Dermis microvascular lymphatic vessel endothelial cell (primary cell): ENCODE measurements around the gene GALNT10. TPM values are rescaled to one million over a fixed set of nuclear protein-coding genes. Genes with fewer than 3 reads are reported as not detected.
A peak's percentile ranks its signal among the peaks of the same experiment; 100 is the strongest.

ENCODE experiments used
- DNase-seq, 2 donors: peaks; one replicate each; pipeline versions ENCODE4 v3.0.0 to v3.0.0-alpha.2; 2010; ENCODE audit warnings: low read depth in 2 of 2
- total RNA-seq: library from RNA; depleted of rRNA; stranded (reverse); fragments of >200 nt; gene quantifications from 2 replicates; pipeline ENCODE4 v1.2.1, GENCODE V29; 2014

Gene GALNT10
- total RNA-seq, 1 donor from 2014 or later = 26.6 TPM

DNA sequence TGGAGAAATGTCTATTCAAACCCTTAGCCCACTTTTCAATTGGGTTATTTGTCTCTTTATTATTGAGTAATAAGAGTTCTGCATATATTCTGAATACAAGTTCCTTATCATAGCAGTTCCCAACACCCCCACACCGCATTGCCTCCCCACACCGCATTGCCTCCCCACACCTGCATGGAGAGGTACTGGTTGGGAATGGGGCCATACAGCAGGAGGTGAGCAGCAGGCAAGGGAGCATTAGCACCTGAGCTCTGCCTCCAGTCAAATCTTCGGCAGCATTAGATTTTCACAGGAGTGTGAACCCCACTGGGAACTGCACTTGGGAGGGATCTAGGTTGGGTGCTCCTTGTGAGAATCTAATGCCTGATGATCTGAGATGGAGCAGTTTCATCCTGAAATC, 244.7 kb downstream of the GALNT10 start:
- no peak for DNase-seq

GRCh38 chr5:154437281-154437965, 246.9 kb downstream of the GALNT10 start:
- DNase-seq = peak in 1 of 2 donors; percentile 37

GRCh38 chr5:154440540-154440939, 250.0 kb downstream of the GALNT10 start:
- DNase-seq = no peak

GRCh38 chr5:154442801-154443200, 252.3 kb downstream of the GALNT10 start:
- DNase-seq = no peak

DNA sequence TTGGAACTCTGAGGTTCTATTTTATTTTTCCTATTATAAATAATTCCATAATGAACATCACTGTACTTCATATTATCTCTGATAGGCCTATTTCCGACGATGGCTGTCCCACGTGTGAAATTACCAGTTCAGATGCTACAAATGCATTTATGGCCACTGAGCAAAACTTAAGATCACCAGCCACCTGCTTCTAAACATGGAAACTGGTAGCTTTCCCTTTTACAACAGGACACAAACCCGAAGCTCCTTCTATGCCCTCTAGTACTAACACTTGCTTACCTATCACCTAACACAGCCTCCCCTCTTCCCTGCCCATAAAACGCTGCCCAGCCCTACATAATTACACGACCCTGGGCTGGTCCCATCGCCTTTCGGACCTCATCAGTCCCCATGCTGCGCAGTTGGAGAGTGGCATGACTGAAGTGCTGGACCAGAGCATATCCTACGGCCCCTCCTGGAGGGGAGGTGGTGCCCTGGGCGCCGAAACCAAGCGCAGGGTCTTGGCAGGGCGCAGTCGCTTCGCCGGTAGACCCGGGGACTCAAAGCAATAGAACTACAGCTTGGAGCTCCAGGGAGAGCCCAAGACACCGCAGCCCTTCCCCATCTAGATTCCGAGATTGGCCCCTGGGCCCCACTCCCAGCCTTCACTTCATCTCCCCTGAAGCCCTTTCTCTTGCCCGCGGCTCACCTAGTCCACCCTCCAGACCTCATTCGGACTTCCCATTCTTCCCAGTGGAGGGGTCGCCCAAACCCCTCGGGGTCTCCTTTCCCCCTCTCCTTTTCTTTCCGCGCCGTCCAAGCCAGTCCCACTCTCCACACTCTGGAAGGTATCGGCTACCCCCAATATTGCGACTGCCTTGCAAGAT, 254.3 kb downstream of the GALNT10 start:
- no peak for DNase-seq

DNA sequence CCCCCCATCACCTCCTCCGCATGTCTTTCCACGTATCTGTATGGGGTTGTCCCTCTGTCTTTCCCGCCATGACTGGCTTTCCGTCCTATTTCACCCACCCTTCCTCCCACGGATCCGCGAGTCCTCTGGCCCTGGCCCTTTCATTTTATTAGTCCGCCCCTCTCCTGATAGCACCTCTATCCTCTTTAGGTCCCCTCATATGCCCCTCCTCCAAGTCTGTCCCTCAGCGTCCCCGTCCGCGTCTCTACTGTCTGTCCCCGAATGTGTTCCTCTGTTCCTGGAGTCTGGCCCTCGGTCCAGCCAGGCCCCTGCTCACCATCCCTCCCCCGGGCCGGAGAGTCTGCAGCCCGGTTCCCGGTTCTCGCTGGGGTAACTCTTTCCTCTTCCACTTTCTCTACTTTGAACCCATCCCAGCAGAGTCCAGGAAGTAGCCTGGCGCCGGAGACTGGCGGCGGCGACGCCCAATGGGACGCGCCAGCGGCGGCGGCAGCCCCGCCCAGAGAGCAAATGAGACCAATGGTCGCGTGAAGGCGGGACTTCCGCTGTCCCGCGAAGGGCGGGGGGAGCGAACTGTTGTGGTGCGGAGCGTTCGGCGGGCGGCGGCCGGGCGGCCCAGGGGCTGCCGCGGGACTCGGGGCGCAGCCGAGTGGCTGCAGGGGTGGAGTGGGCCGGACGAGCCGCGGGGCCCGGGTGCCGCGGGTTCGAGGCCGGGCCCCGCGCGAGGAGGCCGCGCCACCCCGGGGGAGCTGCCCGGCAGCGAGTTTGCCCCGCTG, 255.1 kb downstream of the GALNT10 start, which contains the start of gene SAP30L:
Gene SAP30L (plus strand): TSS at position 576 of the 773 bp plus-strand sequence. CDS start 608 bp downstream, outside the sequence.
- peak; percentile 82 to 93 for DNase-seq

DNA sequence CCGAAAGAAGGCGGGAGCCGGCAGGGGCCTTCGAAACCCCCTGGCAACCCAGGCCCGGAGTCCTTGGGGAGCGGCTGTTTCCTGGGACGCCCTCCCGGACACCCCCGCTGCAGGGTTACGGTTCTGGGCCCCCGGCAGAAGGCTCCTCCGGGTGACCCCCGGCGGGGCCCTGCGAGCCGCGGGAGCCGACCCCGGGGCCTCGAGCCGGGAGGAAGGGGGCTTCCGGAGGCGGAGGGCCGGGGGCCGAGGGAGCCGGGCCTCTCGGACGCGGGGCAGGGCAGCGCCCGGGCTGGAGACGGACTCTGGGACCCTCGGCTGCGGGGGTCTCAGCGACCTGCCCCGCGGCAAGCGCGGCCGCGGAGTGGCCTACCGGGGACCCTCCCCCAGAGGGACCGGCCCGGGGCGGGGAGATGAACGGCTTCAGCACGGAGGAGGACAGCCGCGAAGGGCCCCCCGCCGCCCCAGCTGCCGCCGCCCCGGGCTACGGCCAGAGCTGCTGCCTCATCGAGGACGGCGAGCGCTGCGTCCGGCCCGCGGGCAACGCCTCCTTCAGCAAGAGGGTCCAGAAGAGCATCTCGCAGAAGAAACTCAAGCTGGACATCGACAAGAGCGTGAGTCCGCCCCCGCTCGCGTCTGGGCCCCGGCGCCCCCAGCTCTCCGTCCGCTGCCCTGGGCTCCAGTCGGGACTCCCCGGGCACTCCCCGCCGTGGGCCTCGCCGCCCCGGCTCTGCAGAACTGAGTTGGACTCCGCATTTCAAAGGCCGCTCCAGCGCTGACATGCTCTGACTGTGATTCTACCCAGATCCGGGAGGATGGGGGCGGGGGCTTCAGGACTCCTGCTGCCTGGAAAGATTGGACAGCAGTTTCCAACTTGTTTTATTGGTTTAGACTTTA, 255.9 kb downstream of the GALNT10 start:
- peak; percentile 30 to 76 for DNase-seq

DNA sequence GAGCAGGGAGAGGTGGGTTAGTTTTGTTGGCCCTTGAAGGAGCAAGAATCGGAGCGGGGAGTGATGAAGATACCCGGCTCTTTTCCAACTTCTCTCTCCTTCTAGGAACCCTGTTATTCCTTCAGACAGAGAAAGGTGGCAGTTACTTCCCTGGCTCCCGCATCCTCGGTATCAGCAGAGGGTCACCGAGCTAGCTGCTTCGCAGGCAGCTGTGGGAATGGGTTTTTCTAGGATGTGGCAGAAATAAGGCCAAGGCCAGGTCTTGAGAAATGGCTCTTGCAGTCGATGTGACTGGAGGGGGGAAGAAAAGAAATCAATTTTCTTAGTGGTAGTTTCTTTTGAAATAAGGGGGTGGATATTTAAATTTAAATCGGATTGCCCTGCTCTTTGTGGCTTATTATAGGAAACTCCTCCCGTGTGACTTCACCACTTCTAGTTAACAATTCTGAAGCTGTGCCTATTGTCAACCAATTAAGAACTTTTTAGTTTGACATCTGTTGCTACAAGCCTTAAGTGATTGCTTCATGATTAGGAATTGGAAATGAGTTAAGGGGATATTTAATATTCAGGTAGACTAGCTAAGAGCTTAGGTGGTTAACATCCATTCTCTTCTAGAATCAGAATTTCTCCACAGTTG, 256.7 kb downstream of the GALNT10 start:
- no peak for DNase-seq

- no peak for DNase-seq
These were observed 259.3 kb downstream of the GALNT10 start for GRCh38 chr5:154449786-154450185.

DNA sequence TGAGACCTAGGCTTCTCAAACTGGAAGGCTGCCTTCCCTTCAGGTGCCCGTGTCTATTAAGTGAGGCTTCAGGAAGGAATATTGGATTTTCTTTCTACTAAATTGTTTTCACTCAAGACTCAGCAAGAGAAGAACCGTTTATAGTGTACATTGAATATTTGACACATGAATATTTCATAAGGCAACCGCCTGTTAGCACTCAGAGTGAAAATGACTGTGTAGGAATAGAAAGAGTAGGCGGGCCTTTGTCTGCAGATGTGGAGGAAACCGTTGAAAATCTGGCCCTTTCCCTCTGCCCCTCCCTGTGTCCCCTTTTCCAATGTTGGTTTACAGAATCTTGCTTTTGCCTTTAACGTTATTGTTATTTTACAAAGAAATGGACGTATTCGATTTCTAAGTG, 261.4 kb downstream of the GALNT10 start:
- DNase-seq = no peak

DNA sequence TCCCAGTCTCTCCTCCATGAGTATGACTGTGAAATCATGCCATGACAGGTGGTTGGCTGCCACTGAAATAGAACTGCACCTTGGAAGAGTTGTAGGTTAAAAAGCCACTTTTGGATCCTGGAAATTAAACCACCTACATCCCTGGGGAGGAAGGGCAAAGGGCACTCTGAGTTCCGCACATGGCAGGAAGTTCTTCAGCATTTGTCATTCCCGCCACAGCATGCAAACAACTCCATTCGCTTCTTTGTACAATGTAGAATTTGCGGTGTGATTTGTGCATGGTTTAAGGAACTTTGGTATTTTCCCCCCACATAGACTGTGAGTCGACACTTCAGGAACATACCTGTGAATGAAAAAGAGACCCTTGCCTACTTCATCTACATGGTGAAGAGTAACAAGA, 265.1 kb downstream of the GALNT10 start:
- DNase-seq = no peak

- DNase-seq = no peak
These were observed 266.0 kb downstream of the GALNT10 start for GRCh38 chr5:154456540-154456939.

- no peak for DNase-seq
These were observed 268.5 kb downstream of the GALNT10 start for GRCh38 chr5:154459015-154459414.

DNA sequence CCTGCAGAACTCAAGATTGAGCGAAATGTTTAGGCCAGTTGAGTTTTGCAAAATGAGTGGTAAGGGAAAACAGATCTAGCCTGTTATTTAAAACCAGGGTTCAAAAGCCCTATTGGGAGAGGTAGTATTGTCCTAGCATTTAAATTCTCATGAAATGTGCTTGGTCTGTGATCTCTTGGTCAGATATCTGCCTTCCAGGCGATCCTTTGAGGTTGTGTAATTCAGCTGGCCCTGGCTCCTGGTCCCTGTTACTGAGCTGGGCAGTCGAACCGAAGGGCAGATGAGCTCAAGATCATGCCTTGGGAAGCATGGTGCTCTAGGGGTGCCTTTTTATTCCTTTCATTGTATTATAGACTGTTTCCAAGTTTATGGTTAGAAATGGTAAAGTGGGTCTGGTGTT, 269.6 kb downstream of the GALNT10 start:
- DNase-seq = no peak

DNA sequence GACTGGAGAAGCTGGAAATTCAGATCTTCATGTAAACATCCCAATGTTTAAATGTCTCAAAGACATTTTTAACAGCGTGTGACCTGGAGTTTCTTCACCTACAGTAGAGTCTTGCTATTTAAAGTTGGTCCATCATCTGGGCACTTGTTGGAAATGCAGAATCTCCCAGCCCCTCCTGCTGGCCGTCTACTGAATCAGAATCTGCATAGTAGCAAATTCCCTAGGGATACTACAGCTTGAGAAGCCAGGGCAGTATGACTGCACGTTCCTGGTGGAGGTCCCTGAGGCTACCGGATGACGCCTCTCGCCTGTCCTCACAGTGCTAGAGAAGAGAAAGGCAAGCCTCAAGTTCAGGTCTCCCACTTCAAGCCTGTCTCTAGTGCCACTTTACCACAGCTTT, 271.0 kb downstream of the GALNT10 start:
- DNase-seq = no peak

GRCh38 chr5:154464438-154464837, 273.9 kb downstream of the GALNT10 start:
- no peak for DNase-seq

GRCh38 chr5:154465169-154465568, 274.6 kb downstream of the GALNT10 start:
- DNase-seq = no peak

- no peak for DNase-seq
These were observed 275.6 kb downstream of the GALNT10 start for GRCh38 chr5:154466147-154466546.

DNA sequence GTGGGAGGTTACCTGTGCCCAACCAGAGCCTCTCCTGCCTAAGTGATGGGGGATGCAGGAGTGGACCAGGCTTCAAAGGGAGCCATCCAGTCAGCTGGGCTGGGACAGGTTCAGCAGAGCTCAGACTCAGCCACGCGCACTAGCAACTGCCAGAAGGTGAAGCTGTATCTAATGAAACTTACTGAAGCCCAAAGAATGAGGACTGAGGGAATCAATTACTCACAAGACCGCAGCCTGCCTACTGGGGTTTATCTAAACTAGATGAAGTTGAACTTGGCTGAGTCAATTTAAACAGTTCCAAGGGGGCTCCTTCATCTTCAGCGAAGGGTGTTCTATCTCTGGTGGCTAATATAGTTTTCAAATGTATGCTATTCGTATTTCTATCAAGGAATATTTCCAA, 276.1 kb downstream of the GALNT10 start:
- DNase-seq = no peak

GRCh38 chr5:154467655-154468354, 277.3 kb downstream of the GALNT10 start:
- peak; percentile 28 to 61 for DNase-seq
